Measurements from ENCODE around the gene TEKT2. TPM values are rescaled to one million over a fixed set of nuclear protein-coding genes. Genes with fewer than 3 reads are reported as not detected.

The TEKT2 gene
- total and polyA plus RNA-seq, 2 of the 8 experiments (the other 6 are each of a cell fraction or from before 2014, with no cell fraction given), result 1.6 to 1.7 TPM

DNA sequence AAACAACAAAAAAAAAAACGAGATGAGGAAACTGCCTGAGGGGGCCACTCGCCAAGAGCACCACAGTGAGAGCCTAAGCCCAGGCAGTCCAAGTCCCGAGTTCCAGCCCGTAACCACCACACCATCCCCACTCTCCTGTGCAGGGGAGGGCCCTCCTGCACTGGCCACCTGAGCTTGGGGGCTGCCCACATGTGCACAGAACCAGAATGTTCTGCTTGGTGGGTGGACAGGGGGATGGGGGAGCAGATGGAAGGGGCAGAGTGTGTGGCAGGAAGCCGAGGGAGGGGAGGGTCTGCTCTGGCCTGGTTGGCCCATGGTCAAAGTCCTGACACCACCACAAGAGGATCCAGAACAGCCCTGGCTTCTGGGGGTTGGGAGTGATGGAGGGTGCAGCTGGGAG lies 22.4 kb downstream of the TEKT2 start (continued):
- TF ChIP-seq CBX8 (IDR thresholded peaks at IDR 0.05; ENCODE audit: borderline replicate concordance, low read depth, low read length) (no peak), SUZ12 (IDR thresholded peaks at IDR 0.05; ENCODE audit: low read length) (no peak), EZH2 (IDR thresholded peaks at IDR 0.05; ENCODE audit: low read depth, low read length, severe bottlenecking) (no peak), HDAC6 (IDR thresholded peaks at IDR 0.05; ENCODE audit: low read depth, low read length) (no peak), TAF7 (optimal IDR thresholded peaks at IDR 0.05; ENCODE audit: borderline replicate concordance, low read depth, low read length) (no peak), BCL11A (IDR thresholded peaks at IDR 0.05; ENCODE audit: low read depth in 2 of 2, low read length in 2 of 2) (no peak)
